ENCODE data around the gene GNA14.
"Not testable (repeated sequence)": the region's sequence is repeated elsewhere in the genome, so short reads cannot be mapped to it uniquely, and the experiment has no call there.

GRCh38 chr9:77490279-77490678 is 157.8 kb downstream of the GNA14 start:
- not testable (repeated sequence) for TF ChIP-seq RFX5 (IDR thresholded peaks at IDR 0.05; ENCODE audit: borderline replicate concordance, low read depth, low read length); RBBP5 (IDR thresholded peaks at IDR 0.05; ENCODE audit: borderline replicate concordance, low read depth, low read length); CHD2 (IDR thresholded peaks at IDR 0.05; ENCODE audit: low read length)
- TF ChIP-seq, protein P1, sequence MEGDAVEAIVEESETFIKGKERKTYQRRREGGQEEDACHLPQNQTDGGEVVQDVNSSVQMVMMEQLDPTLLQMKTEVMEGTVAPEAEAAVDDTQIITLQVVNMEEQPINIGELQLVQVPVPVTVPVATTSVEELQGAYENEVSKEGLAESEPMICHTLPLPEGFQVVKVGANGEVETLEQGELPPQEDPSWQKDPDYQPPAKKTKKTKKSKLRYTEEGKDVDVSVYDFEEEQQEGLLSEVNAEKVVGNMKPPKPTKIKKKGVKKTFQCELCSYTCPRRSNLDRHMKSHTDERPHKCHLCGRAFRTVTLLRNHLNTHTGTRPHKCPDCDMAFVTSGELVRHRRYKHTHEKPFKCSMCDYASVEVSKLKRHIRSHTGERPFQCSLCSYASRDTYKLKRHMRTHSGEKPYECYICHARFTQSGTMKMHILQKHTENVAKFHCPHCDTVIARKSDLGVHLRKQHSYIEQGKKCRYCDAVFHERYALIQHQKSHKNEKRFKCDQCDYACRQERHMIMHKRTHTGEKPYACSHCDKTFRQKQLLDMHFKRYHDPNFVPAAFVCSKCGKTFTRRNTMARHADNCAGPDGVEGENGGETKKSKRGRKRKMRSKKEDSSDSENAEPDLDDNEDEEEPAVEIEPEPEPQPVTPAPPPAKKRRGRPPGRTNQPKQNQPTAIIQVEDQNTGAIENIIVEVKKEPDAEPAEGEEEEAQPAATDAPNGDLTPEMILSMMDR (IDR thresholded peaks at IDR 0.05; ENCODE audit: control extremely low read depth in 1 of 3, insufficient read depth in 1 of 3, low read depth in 1 of 3, low read length in 3 of 3): not testable (repeated sequence)

Data from H1 (cell line).